GM12878 (cell line): ENCODE data around the gene KRT32. TPM values are rescaled to one million over a fixed set of nuclear protein-coding genes. Genes with fewer than 3 reads are reported as not detected.

Experiments used
- ATAC-seq: fragments of 200-7000 bp; cut with Tn5 transposase; 3 replicates; pipeline ENCODE4 v1.9.1; 2020; ENCODE audit warnings: mild to moderate bottlenecking, moderate library complexity
- BruUV-seq: library from RNA; stranded (reverse); fragments of 400-500 nt; replicated peaks from 2 replicates; lab custom pipeline; 2021; lab: Mats Ljungman, UMichigan
- CTCF ChIA-PET: fragments of 300-600 bp; sonication (Branson Sonifier 250); formaldehyde crosslinking; extraction: SDS; loops from one replicate; lab custom pipeline; 2021; ENCODE audit warnings: inconsistent platforms; lab: Yijun Ruan, JAX
- POLR2A ChIA-PET: fragments of 350-600 bp; formaldehyde crosslinking; extraction: SDS; loops from one replicate; lab custom pipeline; 2021; ENCODE audit warnings: inconsistent platforms; lab: Charles Lee
- RAD21 ChIA-PET: fragments of 300-600 bp; sonication (Branson Sonifier 250); formaldehyde crosslinking; loops from one replicate; lab custom pipeline; 2023; ENCODE audit warnings: antibody characterized with exemption; ENCODE audit not compliant: unreplicated experiment; lab: Charles Lee
- SMC1A ChIA-PET: fragments of 300-600 bp; sonication (Branson Sonifier 250); formaldehyde crosslinking; loops from one replicate; lab custom pipeline; 2023; ENCODE audit not compliant: unreplicated experiment, uncharacterized antibody; lab: Charles Lee
- DNase-seq: peaks from one replicate; pipeline ENCODE4 v3.0.0-alpha.2; 2011; ENCODE audit warnings: low read depth, low spot score
- FAIRE-seq: peaks from 3 replicates; lab custom pipeline; 2011; peaks lifted over from hg19 to GRCh38; lab: Jason Lieb, UNC
- H2AFZ ChIP-seq: 2 replicates; pipeline ENCODE4 v1.6.0; 2011; ENCODE audit warnings: low read depth, low read length, control low read depth; ENCODE audit not compliant: control insufficient read depth
- H3K27ac ChIP-seq: 2 replicates; pipeline ENCODE4 v1.5.1; 2011; ENCODE audit warnings: control low read depth; ENCODE audit not compliant: control insufficient read depth, insufficient read depth
- H3K27me3 ChIP-seq, 2 experiments: replicated peaks in 1 of 2; 2 replicates each; pipeline versions ENCODE4 v1.6.0 to v1.6.1; 2011; ENCODE audit warnings: low read length in 1 of 2; ENCODE audit not compliant: control insufficient read depth in 2 of 2, insufficient read depth in 2 of 2
- H3K36me3 ChIP-seq, 2 experiments: 2 replicates each; pipeline ENCODE4 v1.5.1; 2011; ENCODE audit warnings: low read length in 1 of 2; ENCODE audit not compliant: control insufficient read depth in 2 of 2, insufficient read depth in 2 of 2
- H3K4me1 ChIP-seq: 2 replicates; pipeline ENCODE4 v1.6.1; 2011; ENCODE audit warnings: mild to moderate bottlenecking, low read length, moderate library complexity, mixed read lengths; ENCODE audit not compliant: control insufficient read depth, insufficient read depth
- H3K4me2 ChIP-seq: 2 replicates; pipeline ENCODE4 v1.6.0; 2011; ENCODE audit warnings: control low read depth; ENCODE audit not compliant: control insufficient read depth, insufficient read depth
- H3K4me3 ChIP-seq: fragments of 200-600 bp; sonication (generic); 2 replicates; pipeline ENCODE4 v1.5.1; 2016
- H3K79me2 ChIP-seq: 2 replicates; pipeline ENCODE4 v1.6.0; 2011; ENCODE audit warnings: low read length; ENCODE audit not compliant: control insufficient read depth, insufficient read depth
- H3K9ac ChIP-seq: 2 replicates; pipeline ENCODE4 v1.8.0; 2011; ENCODE audit warnings: low read length, control low read depth, mixed read lengths; ENCODE audit not compliant: control insufficient read depth, insufficient read depth
- H3K9me3 ChIP-seq: replicated peaks from 3 replicates; pipeline ENCODE4 v1.5.1; 2011; ENCODE audit warnings: mild to moderate bottlenecking, low read length; ENCODE audit not compliant: control insufficient read depth, insufficient read depth
- H4K20me1 ChIP-seq: 2 replicates; pipeline ENCODE4 v1.6.0; 2011; ENCODE audit not compliant: control insufficient read depth, insufficient read depth
- EP300 ChIP-seq, 2 experiments: fragments of 150-350 bp in 1 of 2; IDR thresholded peaks; 2 replicates each; pipeline ENCODE4 v1.6.1; 2011 to 2012; ENCODE audit warnings: low read depth in 2 of 2, low read length in 2 of 2, borderline replicate concordance in 1 of 2, improper control_type of control experiment in 1 of 2, inconsistent platforms in 1 of 2; ENCODE audit not compliant: control insufficient read depth in 1 of 2
- NBN ChIP-seq: fragments of 450-650 bp; IDR thresholded peaks from 2 replicates; pipeline ENCODE4 v1.6.1; 2016
- RBBP5 ChIP-seq: fragments of 200-600 bp; sonication (generic); conservative IDR thresholded peaks from 2 replicates; pipeline ENCODE4 v1.6.1; 2016
- REST ChIP-seq: IDR thresholded peaks from 2 replicates; pipeline ENCODE4 v1.6.1; 2012; ENCODE audit warnings: mild to moderate bottlenecking, low read depth, low read length
- RUNX3 ChIP-seq: IDR thresholded peaks from 2 replicates; pipeline ENCODE4 v1.6.1; 2012; ENCODE audit warnings: low read length, inconsistent platforms
- SIN3A ChIP-seq: IDR thresholded peaks from 2 replicates; pipeline ENCODE4 v1.6.1; 2012; ENCODE audit warnings: low read depth, low read length, improper control_type of control experiment
- STAT3 ChIP-seq: IDR thresholded peaks from 2 replicates; pipeline ENCODE4 v1.6.1; 2011; ENCODE audit warnings: low read depth, low read length, improper control_type of control experiment
- ZNF274 ChIP-seq: IDR thresholded peaks from one replicate; pipeline ENCODE4 v1.8.0; 2011; ENCODE audit not compliant: insufficient read length, insufficient read depth
- WGBS: methylation state at CpG from one replicate; pipeline ENCODE4 v1.1.6; 2016; ENCODE audit warnings: low lambda C conversion rate; ENCODE audit not compliant: insufficient replicate concordance, insufficient coverage; ENCODE audit errors: missing lambda C conversion rate; 5-methylcytosine and 5-hydroxymethylcytosine counted together
- in situ Hi-C: fragments of 300-500 bp; cut with MboI; formaldehyde crosslinking; loops from 9 replicates; pipeline ENCODE4 v1.14.3; 2018; ENCODE audit warnings: mixed read lengths
- intact Hi-C: fragments of 100-400 bp; cut with micrococcal nuclease; formaldehyde crosslinking; loops from one replicate; pipeline ENCODE4 v1.14.2; 2022; ENCODE audit not compliant: unreplicated experiment
- polyA plus RNA-seq, 11 experiments: library from polyadenylated mRNA; depleted of rRNA in 4 of 11; unstranded in 6 of 11; stranded (reverse) in 5 of 11; fragments of >200 nt; fragmentation: Nextera tagmentation in 4 of 11; fragmentation: Illumina TruSeq in 1 of 11; extraction: Ambion mirVana in 4 of 11; extraction: Trizol in 1 of 11; gene quantifications; 1 replicate in 1 of 11; 2 replicates in 10 of 11; pipeline versions ENCODE4 v1.2.1 to v1.2.3, GENCODE V29; 2011 to 2016; ENCODE audit warnings: inconsistent platforms in 2 of 11, missing spikeins in 2 of 11, low read depth in 1 of 11
- total RNA-seq, 4 experiments: library from RNA; depleted of rRNA in 3 of 4; stranded (reverse); fragments of >200 nt in 3 of 4; fragmentation: Illumina TruSeq in 1 of 4; extraction: Trizol in 1 of 4; gene quantifications; 2 replicates each; pipeline versions ENCODE4 v1.2.1 to v1.2.3, GENCODE V29; 2013 to 2021
- TF ChIP-seq, protein P1 (sequence below): IDR thresholded peaks from 2 replicates; pipeline ENCODE4 v1.6.1; 2012; ENCODE audit warnings: low read length, inconsistent platforms
- TF ChIP-seq, protein P2 (sequence below): IDR thresholded peaks from 2 replicates; pipeline ENCODE4 v1.6.1; 2012; ENCODE audit warnings: low read depth, low read length, improper control_type of control experiment

Gene KRT32
- total and polyA plus RNA-seq, 10 of the 15 experiments (the other 5 are each of a cell fraction or from before 2014, with no cell fraction given) = not detected

DNA sequence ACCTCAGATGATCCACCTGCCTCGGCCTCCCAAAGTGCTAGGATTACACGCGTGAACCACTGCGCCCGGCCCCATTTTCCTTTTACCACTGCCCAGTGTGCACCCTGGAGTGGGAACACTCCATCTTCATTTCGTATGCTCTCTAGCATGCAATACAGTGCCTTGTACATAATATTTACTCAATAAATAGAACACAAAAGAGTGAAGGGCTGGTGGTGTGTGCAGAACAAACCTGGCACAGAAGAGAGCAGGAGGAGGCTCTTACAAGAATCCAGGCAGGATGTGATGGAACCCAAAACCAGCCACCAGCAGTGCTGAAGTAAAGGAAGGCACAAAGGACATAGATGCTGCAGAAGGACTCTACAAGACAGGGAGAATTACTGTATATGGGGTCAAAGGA is 50.1 kb downstream of the KRT32 start (continued):
- TF ChIP-seq REST (no peak), RBBP5 (no peak), SIN3A (no peak), RUNX3 (no peak), ZNF274 (no peak), STAT3 (no peak), NBN (no peak)
- TF ChIP-seq, protein P1, sequence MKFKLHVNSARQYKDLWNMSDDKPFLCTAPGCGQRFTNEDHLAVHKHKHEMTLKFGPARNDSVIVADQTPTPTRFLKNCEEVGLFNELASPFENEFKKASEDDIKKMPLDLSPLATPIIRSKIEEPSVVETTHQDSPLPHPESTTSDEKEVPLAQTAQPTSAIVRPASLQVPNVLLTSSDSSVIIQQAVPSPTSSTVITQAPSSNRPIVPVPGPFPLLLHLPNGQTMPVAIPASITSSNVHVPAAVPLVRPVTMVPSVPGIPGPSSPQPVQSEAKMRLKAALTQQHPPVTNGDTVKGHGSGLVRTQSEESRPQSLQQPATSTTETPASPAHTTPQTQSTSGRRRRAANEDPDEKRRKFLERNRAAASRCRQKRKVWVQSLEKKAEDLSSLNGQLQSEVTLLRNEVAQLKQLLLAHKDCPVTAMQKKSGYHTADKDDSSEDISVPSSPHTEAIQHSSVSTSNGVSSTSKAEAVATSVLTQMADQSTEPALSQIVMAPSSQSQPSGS = no peak
- TF ChIP-seq, protein P2, sequence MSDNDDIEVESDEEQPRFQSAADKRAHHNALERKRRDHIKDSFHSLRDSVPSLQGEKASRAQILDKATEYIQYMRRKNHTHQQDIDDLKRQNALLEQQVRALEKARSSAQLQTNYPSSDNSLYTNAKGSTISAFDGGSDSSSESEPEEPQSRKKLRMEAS = no peak

- H3K4me1 ChIP-seq = no peaks in the 10 kb centered on the region
- WGBS = 46% methylated on average over 5 of the region's 5 CpGs
Observed at GRCh38 chr17:41416479-41416878, 50.7 kb downstream of the KRT32 start.

More at GRCh38 chr17:41416479-41416878, 50.7 kb downstream of the KRT32 start:
- Histone ChIP-seq H4K20me1 (no peaks in the 10 kb centered on the region), H3K79me2 (no peaks in the 10 kb centered on the region), H3K4me2 (no peak overlapping the region), H3K27me3 (no peaks in the 10 kb centered on the region; a peak in 2 of 4 replicates), H3K36me3 (no peaks in the 10 kb centered on the region), H3K4me3 (no peak overlapping the region), H3K27ac (no peak overlapping the region), H3K9me3 (no peaks in the 10 kb centered on the region), H3K9ac (no peak overlapping the region)
- DNase-seq (no peak), FAIRE-seq (no peak)
- SMC1A ChIA-PET = no interaction called here
- POLR2A ChIA-PET = no interaction called here
- CTCF ChIA-PET = interaction anchor here (0.7 kb wide), 1 partner anchor 13 kb away, joined by 3 read pairs; no protein-coding TSS in a partner anchor
- intact Hi-C loops (no loop called here), in situ Hi-C loops (no loop called here)
- RAD21 ChIA-PET = no interaction called here
- BruUV-seq = no TSS peak
- TF ChIP-seq EP300 (IDR thresholded peaks at IDR 0.05; ENCODE audit: borderline replicate concordance in 1 of 2, control insufficient read depth in 1 of 2, low read depth in 2 of 2, low read length in 2 of 2) = no peak
- TF ChIP-seq, all 136 proteins: peak for 0
- H2AFZ ChIP-seq = no peak overlapping the region
- ATAC-seq = no peak
